ENCODE measurements around the gene KRT77.

KRT77 gene

GRCh38 chr12:52683575-52684300 lies 19.6 kb downstream of the KRT77 start:
- DNase-seq (ENCODE audit: low spot score): no peak
- no peak for TF ChIP-seq CTCF (IDR thresholded peaks at IDR 0.05; ENCODE audit: extremely low read depth, missing control alignments)

GRCh38 chr12:52682938-52683574 lies 20.3 kb downstream of the KRT77 start:
- TF ChIP-seq CTCF (IDR thresholded peaks at IDR 0.05; ENCODE audit: extremely low read depth, missing control alignments): no peak
- no peak for DNase-seq (ENCODE audit: low spot score)

- no peak for TF ChIP-seq CTCF (IDR thresholded peaks at IDR 0.05; ENCODE audit: extremely low read depth, missing control alignments)
- DNase-seq (ENCODE audit: low spot score): no peak
Measured at GRCh38 chr12:52682381-52682660, 21.0 kb downstream of the KRT77 start.

- TF ChIP-seq CTCF (IDR thresholded peaks at IDR 0.05; ENCODE audit: extremely low read depth, missing control alignments): no peak
- DNase-seq (ENCODE audit: low spot score): no peak
Measured at GRCh38 chr12:52681526-52682380, 21.6 kb downstream of the KRT77 start.

- TF ChIP-seq CTCF (IDR thresholded peaks at IDR 0.05; ENCODE audit: extremely low read depth, missing control alignments): no peak
- no peak for DNase-seq (ENCODE audit: low spot score)
Measured at GRCh38 chr12:52680363-52680762, 23.0 kb downstream of the KRT77 start, which contains the start of gene KRT1. KRT1 (minus strand) TSS chr12:52680407; CDS start chr12:52680348, 59 bp downstream.

GRCh38 chr12:52679875-52680274 lies 23.4 kb downstream of the KRT77 start:
- DNase-seq (ENCODE audit: low spot score): no peak
- no peak for TF ChIP-seq CTCF (IDR thresholded peaks at IDR 0.05; ENCODE audit: extremely low read depth, missing control alignments)

GRCh38 chr12:52677671-52678070 lies 25.7 kb downstream of the KRT77 start:
- no peak for TF ChIP-seq CTCF (IDR thresholded peaks at IDR 0.05; ENCODE audit: extremely low read depth, missing control alignments)

More at GRCh38 chr12:52677671-52678070, 25.7 kb downstream of the KRT77 start:
- DNase-seq (ENCODE audit: low spot score): no peak

All from GM20000 (cell line).